Ascending aorta (tissue), 2 donors: ENCODE measurements around the gene GPC6. TPM values are rescaled to one million over a fixed set of nuclear protein-coding genes. Genes with fewer than 3 reads are reported as not detected.

Experiments used
- DNase-seq, 2 donors: peaks; one replicate each; pipeline ENCODE4 v3.0.0-alpha.2; 2019; ENCODE audit warnings: low spot score in 2 of 2
- H3K27ac ChIP-seq, 2 donors: fragments of 200-600 bp; sonication (generic); one replicate each; pipeline ENCODE4 v1.5.1; 2016 to 2017; ENCODE audit warnings: mild to moderate bottlenecking in 1 of 2
- H3K27me3 ChIP-seq: fragments of 200-600 bp; sonication (generic); one replicate; pipeline ENCODE4 v1.5.1; 2017
- H3K36me3 ChIP-seq, 2 donors: fragments of 200-600 bp; sonication (generic); one replicate each; pipeline ENCODE4 v1.5.1; 2016
- H3K4me1 ChIP-seq, 2 donors: fragments of 200-600 bp; sonication (generic); one replicate each; pipeline ENCODE4 v1.5.1; 2016 to 2017; ENCODE audit warnings: mild to moderate bottlenecking in 1 of 2
- H3K4me3 ChIP-seq, 2 donors: fragments of 200-600 bp; sonication (generic); one replicate each; pipeline ENCODE4 v1.5.1; 2016 to 2017; ENCODE audit warnings: mild to moderate bottlenecking in 1 of 2
- H3K9me3 ChIP-seq, 2 donors: fragments of 200-600 bp; sonication (generic); one replicate each; pipeline ENCODE4 v1.5.1; 2016
- intact Hi-C: fragments of 100-400 bp; cut with DNase I; formaldehyde crosslinking; loops from one replicate; pipeline ENCODE4 v1.15.1; 2023
- total RNA-seq: library from RNA; depleted of rRNA; stranded (reverse); fragments of >200 nt; gene quantifications from one replicate; pipeline ENCODE4 v1.1.0, GENCODE V29; 2016
- TF ChIP-seq, protein P1 (sequence below), 3 experiments: fragments of 200-600 bp in 2 of 3; fragments of 450-650 bp in 1 of 3; sonication (generic) in 2 of 3; IDR thresholded peaks; one replicate each; pipeline ENCODE4 v1.5.1; 2016 to 2019; ENCODE audit warnings: antibody characterized with exemption in 3 of 3, mild to moderate bottlenecking in 1 of 3, moderate library complexity in 1 of 3

GPC6 gene
- total RNA-seq, 1 donor from 2014 or later = 23.2 TPM

DNA sequence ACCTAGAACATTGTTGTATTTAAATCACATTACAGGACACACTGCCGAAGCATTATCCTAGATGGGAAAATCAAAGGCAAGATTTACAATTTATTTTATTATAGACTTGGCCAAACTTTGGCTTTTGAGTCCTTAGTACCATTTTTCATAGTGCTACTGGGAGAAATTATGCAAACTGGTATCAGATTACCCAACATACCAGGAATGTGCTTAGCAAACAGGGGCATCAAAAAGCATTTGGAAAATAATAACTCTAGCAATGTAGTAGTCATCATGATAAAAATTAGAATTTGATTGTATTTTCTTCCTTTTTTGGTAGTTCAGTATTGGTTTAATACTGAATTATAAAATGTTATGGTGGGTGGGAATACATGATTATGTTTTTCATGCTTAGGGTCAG, 34.0 kb downstream of the GPC6 start:
- H3K27ac ChIP-seq = no peak overlapping the region
- TF ChIP-seq, protein P1, sequence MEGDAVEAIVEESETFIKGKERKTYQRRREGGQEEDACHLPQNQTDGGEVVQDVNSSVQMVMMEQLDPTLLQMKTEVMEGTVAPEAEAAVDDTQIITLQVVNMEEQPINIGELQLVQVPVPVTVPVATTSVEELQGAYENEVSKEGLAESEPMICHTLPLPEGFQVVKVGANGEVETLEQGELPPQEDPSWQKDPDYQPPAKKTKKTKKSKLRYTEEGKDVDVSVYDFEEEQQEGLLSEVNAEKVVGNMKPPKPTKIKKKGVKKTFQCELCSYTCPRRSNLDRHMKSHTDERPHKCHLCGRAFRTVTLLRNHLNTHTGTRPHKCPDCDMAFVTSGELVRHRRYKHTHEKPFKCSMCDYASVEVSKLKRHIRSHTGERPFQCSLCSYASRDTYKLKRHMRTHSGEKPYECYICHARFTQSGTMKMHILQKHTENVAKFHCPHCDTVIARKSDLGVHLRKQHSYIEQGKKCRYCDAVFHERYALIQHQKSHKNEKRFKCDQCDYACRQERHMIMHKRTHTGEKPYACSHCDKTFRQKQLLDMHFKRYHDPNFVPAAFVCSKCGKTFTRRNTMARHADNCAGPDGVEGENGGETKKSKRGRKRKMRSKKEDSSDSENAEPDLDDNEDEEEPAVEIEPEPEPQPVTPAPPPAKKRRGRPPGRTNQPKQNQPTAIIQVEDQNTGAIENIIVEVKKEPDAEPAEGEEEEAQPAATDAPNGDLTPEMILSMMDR (IDR thresholded peaks at IDR 0.05) = no peak
- no peaks in the 10 kb centered on the region for H3K9me3 ChIP-seq
- H3K4me3 ChIP-seq = no peak overlapping the region
- H3K36me3 ChIP-seq = no peaks in the 10 kb centered on the region
- intact Hi-C loops = no loop called here
- H3K27me3 ChIP-seq = no peaks in the 10 kb centered on the region
- no peaks in the 10 kb centered on the region for H3K4me1 ChIP-seq
- no peak for DNase-seq

DNA sequence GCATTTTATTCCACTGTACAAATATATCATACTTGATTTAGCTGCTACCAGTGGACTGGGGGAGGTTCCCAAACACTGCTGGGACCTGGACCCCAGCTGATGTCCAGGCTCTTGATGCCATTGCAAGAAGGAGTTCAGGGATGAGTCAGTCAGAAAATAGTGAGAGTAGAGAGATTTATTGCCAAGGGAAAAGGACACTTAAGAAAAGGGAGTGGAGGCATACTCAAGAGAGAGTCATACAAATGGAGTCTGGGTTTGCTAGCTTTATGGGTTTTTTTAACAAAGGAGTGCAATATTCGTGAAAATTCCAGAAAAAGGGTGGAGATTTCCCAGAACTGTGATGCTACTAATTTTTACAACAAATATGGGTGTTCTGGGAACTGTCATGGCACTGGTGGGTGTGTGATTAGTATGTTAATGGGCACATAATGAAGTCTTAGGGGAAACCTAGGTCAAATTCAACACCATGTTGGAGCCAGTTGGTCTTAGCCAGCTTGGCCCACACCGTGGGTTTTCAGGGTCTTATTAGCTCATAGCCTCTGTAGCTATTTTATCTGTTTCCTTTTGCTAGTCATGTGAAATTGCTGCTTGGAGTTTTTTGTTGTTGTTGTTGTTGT, 36.2 kb downstream of the GPC6 start:
- Histone ChIP-seq H3K4me3 (no peak overlapping the region), H3K9me3 (no peaks in the 10 kb centered on the region), H3K36me3 (no peaks in the 10 kb centered on the region), H3K4me1 (no peaks in the 10 kb centered on the region), H3K27me3 (no peaks in the 10 kb centered on the region), H3K27ac (no peak overlapping the region)
- TF ChIP-seq, protein P1 (IDR thresholded peaks at IDR 0.05) = no peak
- no peak for DNase-seq
- intact Hi-C loops = no loop called here

DNA sequence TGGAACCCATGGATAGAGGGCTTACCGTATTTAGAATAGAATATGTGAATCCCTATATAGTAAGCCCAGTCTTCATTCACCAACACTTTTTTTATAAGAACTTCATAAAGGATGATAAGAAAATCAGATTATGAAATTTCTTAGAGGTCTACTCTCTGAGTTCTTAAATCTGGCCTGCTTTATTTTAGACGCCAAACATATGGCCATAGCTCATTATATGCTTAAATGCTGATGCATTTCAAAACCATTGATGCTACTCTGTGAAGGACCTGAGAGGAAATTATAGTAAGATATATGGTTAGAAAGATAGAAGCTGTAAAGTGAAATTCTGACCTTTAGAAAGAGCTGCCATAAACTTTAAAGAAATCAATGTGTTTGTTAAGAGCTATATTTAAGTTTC, 38.3 kb downstream of the GPC6 start:
- Histone ChIP-seq H3K9me3 (no peaks in the 10 kb centered on the region), H3K4me1 (no peaks in the 10 kb centered on the region), H3K27ac (no peak overlapping the region), H3K27me3 (no peaks in the 10 kb centered on the region), H3K36me3 (no peaks in the 10 kb centered on the region), H3K4me3 (no peak overlapping the region)
- no peak for DNase-seq
- TF ChIP-seq, protein P1 (IDR thresholded peaks at IDR 0.05) = no peak
- intact Hi-C loops = no loop called here

DNA sequence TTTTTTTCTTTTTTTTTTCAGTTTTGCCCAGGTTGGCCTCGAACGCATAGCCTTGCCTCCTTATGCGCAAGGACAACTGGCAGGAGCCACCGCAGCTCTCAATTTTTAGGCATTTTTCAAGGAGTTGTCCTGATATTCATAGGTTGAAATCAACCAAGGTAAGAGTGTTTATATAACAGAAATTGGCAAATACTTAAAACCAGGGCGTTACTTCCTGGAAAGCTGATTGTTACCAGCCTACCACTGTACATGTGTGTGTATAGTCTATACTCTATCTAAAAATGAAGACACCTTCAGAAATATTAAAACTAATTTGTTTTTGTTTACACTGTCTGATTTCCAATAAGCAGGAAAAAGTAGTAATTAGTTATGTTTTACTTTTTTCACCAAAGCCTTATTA, 39.2 kb downstream of the GPC6 start:
- Histone ChIP-seq H3K36me3 (no peaks in the 10 kb centered on the region), H3K9me3 (no peaks in the 10 kb centered on the region), H3K4me1 (no peaks in the 10 kb centered on the region), H3K27me3 (no peaks in the 10 kb centered on the region), H3K4me3 (no peak overlapping the region), H3K27ac (no peak overlapping the region)
- TF ChIP-seq, protein P1 (IDR thresholded peaks at IDR 0.05) = no peak
- intact Hi-C loops = no loop called here
- DNase-seq = no peak

DNA sequence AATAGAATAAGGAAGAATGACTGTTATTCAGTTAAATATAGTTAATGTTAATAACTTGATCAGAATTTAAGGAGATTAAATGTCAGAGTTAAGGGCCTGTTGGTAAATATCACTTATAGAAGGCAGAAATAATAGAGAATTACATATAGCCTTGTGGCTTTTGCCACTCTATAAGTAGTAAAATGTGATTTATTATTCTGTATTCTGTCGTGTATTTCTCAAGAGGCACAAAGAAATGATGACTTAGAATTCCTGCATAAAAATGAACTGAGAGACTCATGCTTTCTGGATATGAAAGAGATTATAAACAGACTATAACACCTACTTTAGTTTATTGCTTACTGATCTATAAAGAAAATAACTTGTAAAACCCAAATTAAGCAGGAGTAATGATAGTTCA, 40.1 kb downstream of the GPC6 start:
- intact Hi-C loops = no loop called here
- Histone ChIP-seq H3K36me3 (no peaks in the 10 kb centered on the region), H3K4me1 (no peaks in the 10 kb centered on the region), H3K27me3 (no peaks in the 10 kb centered on the region), H3K4me3 (no peak overlapping the region), H3K9me3 (no peaks in the 10 kb centered on the region), H3K27ac (no peak overlapping the region)
- TF ChIP-seq, protein P1 (IDR thresholded peaks at IDR 0.05) = no peak
- DNase-seq = no peak
